Breast epithelium (tissue), 4 donors: ENCODE data around the gene AKT3. TPM values are rescaled to one million over a fixed set of nuclear protein-coding genes. Genes with fewer than 3 reads are reported as not detected.

Experiments
- DNase-seq, 2 donors: peaks; one replicate each; pipeline ENCODE4 v3.0.0-alpha.2; 2019; ENCODE audit warnings: low spot score in 2 of 2
- H3K27ac ChIP-seq, 2 donors: fragments of 200-600 bp; sonication (generic) in 1 of 2; one replicate each; pipeline ENCODE4 v1.5.1; 2016 to 2019; ENCODE audit warnings: mild to moderate bottlenecking in 1 of 2
- H3K27me3 ChIP-seq, 2 donors: fragments of 200-600 bp; sonication (generic) in 1 of 2; one replicate each; pipeline versions ENCODE4 v1.5.1 to v1.6.0; 2017 to 2019; ENCODE audit warnings: control low read depth in 1 of 2, mild to moderate bottlenecking in 1 of 2
- H3K36me3 ChIP-seq: fragments of 200-600 bp; one replicate; pipeline ENCODE4 v1.5.1; 2019
- H3K4me1 ChIP-seq, 2 donors: fragments of 200-600 bp; sonication (generic); one replicate each; pipeline ENCODE4 v1.5.1; 2016 to 2019; ENCODE audit warnings: control low read depth in 1 of 2
- H3K4me3 ChIP-seq, 3 donors: fragments of 200-600 bp; sonication (generic); 1 replicate in 2 of 3; 2 replicates in 1 of 3; pipeline ENCODE4 v1.5.1; 2016 to 2019; ENCODE audit warnings: mild to moderate bottlenecking in 3 of 3, moderate library complexity in 2 of 3
- H3K9me3 ChIP-seq, 2 donors: fragments of 200-600 bp; sonication (generic) in 1 of 2; one replicate each; pipeline ENCODE4 v1.5.1; 2016 to 2019; ENCODE audit warnings: control low read depth in 1 of 2
- POLR2A ChIP-seq: fragments of 450-650 bp; IDR thresholded peaks from one replicate; pipeline ENCODE4 v1.6.1; 2016; ENCODE audit warnings: antibody characterized with exemption, mild to moderate bottlenecking, moderate library complexity
- POLR2AphosphoS5 ChIP-seq, 3 donors: sonication (generic); formaldehyde crosslinking; IDR thresholded peaks; one replicate each; pipeline ENCODE4 v1.6.1; 2017; ENCODE audit warnings: antibody characterized with exemption in 3 of 3
- intact Hi-C: fragments of 100-400 bp; cut with DNase I; formaldehyde crosslinking; loops from one replicate; pipeline ENCODE4 v1.15.1; 2023; ENCODE audit warnings: low total_unique reads
- total RNA-seq, 3 donors: library from RNA; depleted of rRNA; stranded (reverse); fragments of >200 nt; gene quantifications; one replicate each; pipeline ENCODE4 v1.1.0, GENCODE V29; 2016
- TF ChIP-seq, protein P1 (sequence below), 3 donors: fragments of 450-650 bp; IDR thresholded peaks; one replicate each; pipeline ENCODE4 v1.5.1; 2016 to 2017; ENCODE audit warnings: antibody characterized with exemption in 3 of 3, mild to moderate bottlenecking in 3 of 3, moderate library complexity in 3 of 3

Gene AKT3
- total RNA-seq, 3 donors from 2014 or later: 49.6 to 58.7 (median 58.7) TPM

DNA sequence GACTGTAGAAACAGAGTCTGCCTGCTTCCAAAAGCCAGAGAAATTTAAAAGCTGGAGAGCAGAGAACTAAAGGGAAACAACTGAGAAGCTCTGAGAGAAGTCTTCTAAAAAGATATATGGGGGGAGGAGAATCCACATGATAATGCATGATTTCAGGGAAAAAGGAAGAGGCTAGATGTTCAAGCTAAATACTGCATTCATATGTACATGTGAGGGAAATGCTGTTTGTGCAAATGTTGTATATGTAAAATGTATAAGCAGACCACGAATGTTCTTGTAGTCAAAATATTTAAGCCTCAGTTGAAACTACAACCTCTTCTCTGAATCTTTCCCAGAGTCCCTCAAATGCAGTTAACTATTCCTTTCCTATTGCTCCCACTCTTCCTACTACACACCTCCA is 79.2 kb downstream of the AKT3 start:
- no peak for DNase-seq
- TF ChIP-seq, protein P1, sequence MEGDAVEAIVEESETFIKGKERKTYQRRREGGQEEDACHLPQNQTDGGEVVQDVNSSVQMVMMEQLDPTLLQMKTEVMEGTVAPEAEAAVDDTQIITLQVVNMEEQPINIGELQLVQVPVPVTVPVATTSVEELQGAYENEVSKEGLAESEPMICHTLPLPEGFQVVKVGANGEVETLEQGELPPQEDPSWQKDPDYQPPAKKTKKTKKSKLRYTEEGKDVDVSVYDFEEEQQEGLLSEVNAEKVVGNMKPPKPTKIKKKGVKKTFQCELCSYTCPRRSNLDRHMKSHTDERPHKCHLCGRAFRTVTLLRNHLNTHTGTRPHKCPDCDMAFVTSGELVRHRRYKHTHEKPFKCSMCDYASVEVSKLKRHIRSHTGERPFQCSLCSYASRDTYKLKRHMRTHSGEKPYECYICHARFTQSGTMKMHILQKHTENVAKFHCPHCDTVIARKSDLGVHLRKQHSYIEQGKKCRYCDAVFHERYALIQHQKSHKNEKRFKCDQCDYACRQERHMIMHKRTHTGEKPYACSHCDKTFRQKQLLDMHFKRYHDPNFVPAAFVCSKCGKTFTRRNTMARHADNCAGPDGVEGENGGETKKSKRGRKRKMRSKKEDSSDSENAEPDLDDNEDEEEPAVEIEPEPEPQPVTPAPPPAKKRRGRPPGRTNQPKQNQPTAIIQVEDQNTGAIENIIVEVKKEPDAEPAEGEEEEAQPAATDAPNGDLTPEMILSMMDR (IDR thresholded peaks at IDR 0.05): no peak
- TF ChIP-seq POLR2A: no peak
- TF ChIP-seq POLR2AphosphoS5 (IDR thresholded peaks at IDR 0.05): no peak
- no peak overlapping the region for H3K4me3 ChIP-seq
- H3K9me3 ChIP-seq: peaks cover 0 to under 1% of the 10 kb centered on the region in 2 donors
- H3K27me3 ChIP-seq: no peaks in the 10 kb centered on the region
- H3K36me3 ChIP-seq: no peaks in the 10 kb centered on the region
- H3K27ac ChIP-seq: no peak overlapping the region
- intact Hi-C loops: no loop called here
- H3K4me1 ChIP-seq: no peaks in the 10 kb centered on the region

DNA sequence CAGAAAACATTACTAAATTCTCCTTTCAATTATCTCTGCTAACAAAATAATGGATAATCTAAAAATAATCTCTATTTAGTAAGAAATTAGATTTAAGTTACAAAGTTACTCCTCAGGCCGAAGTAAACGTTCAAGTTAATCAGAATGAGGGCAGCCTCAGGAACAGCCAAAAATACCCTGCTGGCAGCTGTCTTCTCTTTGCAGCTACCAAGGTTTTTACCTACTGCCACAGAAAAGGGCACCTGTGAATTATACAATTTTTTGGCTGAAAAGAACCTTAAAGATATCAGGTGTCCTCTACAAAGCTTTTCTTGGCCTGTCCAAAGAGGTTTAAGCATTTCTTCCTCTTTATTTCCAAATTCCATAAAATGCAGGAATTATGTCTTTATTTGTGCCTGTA is 84.4 kb downstream of the AKT3 start:
- no peaks in the 10 kb centered on the region for H3K4me1 ChIP-seq
- H3K4me3 ChIP-seq: no peak overlapping the region
- TF ChIP-seq, protein P1 (IDR thresholded peaks at IDR 0.05): no peak
- TF ChIP-seq POLR2AphosphoS5 (IDR thresholded peaks at IDR 0.05): no peak
- no peak for TF ChIP-seq POLR2A
- no peak for DNase-seq
- H3K27ac ChIP-seq: no peak overlapping the region
- H3K9me3 ChIP-seq: no peaks in the 10 kb centered on the region
- no peaks in the 10 kb centered on the region for H3K27me3 ChIP-seq
- H3K36me3 ChIP-seq: no peaks in the 10 kb centered on the region
- intact Hi-C loops: no loop called here

- TF ChIP-seq POLR2A (no peak), POLR2AphosphoS5 (IDR thresholded peaks at IDR 0.05) (no peak)
- TF ChIP-seq, protein P1 (IDR thresholded peaks at IDR 0.05): no peak
- H3K36me3 ChIP-seq: no peaks in the 10 kb centered on the region
- no peaks in the 10 kb centered on the region for H3K9me3 ChIP-seq
- no peaks in the 10 kb centered on the region for H3K27me3 ChIP-seq
- no peak overlapping the region for H3K27ac ChIP-seq
- no peak for DNase-seq
- no peak overlapping the region for H3K4me3 ChIP-seq
- intact Hi-C loops: no loop called here
- no peaks in the 10 kb centered on the region for H3K4me1 ChIP-seq
These were observed 86.2 kb downstream of the AKT3 start for GRCh38 chr1:243763806-243764205.

GRCh38 chr1:243758647-243759046 is 91.4 kb downstream of the AKT3 start:
- Histone ChIP-seq H3K36me3 (no peaks in the 10 kb centered on the region), H3K4me3 (no peak overlapping the region), H3K27ac (no peak overlapping the region), H3K9me3 (no peaks in the 10 kb centered on the region), H3K4me1 (no peaks in the 10 kb centered on the region), H3K27me3 (no peaks in the 10 kb centered on the region)
- intact Hi-C loops: no loop called here
- no peak for DNase-seq
- TF ChIP-seq, protein P1 (IDR thresholded peaks at IDR 0.05): no peak

DNA sequence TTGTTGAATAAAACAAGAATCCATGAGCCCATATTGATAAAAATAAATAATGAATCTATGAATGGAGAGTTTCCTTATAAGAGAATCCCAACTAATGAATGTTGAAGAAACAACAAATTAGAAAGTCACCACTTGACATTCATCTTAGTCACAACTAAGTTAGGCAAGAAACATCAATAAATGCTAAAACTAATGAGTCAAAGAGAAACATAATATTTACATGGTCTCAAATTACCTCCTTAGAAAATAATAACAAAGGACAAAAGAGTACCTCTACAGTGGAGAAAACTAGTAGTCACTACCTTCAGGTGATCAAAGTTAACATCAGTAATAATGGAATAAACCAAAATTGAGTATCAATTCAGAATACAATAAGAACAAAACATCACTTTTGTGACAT is 93.5 kb downstream of the AKT3 start:
- no peak overlapping the region for H3K27ac ChIP-seq
- H3K27me3 ChIP-seq: no peaks in the 10 kb centered on the region
- H3K36me3 ChIP-seq: no peaks in the 10 kb centered on the region
- intact Hi-C loops: no loop called here
- H3K4me3 ChIP-seq: no peak overlapping the region
- TF ChIP-seq POLR2AphosphoS5 (IDR thresholded peaks at IDR 0.05) (no peak), POLR2A (no peak)
- TF ChIP-seq, protein P1 (IDR thresholded peaks at IDR 0.05): no peak
- no peaks in the 10 kb centered on the region for H3K9me3 ChIP-seq
- DNase-seq: no peak
- H3K4me1 ChIP-seq: no peaks in the 10 kb centered on the region
